ENCODE data around the gene UCK1.
"Not testable (repeated sequence)": the region's sequence is repeated elsewhere in the genome, so short reads cannot be mapped to it uniquely, and the experiment has no call there.

The UCK1 gene

DNA sequence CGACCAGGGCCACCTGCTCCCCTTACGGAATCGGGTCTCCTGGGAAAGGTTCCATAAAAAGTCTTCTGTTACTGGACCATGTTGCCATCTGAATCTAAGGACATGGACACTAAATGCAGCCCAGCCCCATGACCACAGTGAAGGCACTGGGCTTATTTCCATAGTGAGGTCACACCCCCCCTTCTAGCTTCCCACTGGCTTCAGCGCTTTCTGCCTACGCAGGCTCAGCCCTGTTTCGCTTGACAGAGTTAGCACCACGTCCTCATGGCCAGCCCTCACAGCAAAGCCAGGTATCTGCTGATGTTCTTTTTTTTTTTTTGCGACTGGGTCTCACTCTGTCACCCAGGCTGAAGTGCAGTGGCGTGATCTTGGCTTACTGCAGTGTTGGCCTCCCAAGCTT lies 14.1 kb downstream of the UCK1 start:
- H2AFZ ChIP-seq (ENCODE audit: low read length), result no peak overlapping the region
- no peaks in the 10 kb centered on the region for H4K20me1 ChIP-seq (ENCODE audit: insufficient read depth, low read length, poor library complexity, severe bottlenecking)
- peaks cover 49% of the 10 kb centered on the region; the same call in 1 of the 2 replicates for H3K36me3 ChIP-seq (ENCODE audit: insufficient read depth, low read length)
- TF ChIP-seq, protein P1, sequence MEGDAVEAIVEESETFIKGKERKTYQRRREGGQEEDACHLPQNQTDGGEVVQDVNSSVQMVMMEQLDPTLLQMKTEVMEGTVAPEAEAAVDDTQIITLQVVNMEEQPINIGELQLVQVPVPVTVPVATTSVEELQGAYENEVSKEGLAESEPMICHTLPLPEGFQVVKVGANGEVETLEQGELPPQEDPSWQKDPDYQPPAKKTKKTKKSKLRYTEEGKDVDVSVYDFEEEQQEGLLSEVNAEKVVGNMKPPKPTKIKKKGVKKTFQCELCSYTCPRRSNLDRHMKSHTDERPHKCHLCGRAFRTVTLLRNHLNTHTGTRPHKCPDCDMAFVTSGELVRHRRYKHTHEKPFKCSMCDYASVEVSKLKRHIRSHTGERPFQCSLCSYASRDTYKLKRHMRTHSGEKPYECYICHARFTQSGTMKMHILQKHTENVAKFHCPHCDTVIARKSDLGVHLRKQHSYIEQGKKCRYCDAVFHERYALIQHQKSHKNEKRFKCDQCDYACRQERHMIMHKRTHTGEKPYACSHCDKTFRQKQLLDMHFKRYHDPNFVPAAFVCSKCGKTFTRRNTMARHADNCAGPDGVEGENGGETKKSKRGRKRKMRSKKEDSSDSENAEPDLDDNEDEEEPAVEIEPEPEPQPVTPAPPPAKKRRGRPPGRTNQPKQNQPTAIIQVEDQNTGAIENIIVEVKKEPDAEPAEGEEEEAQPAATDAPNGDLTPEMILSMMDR (conservative IDR thresholded peaks at IDR 0.05; ENCODE audit: low read length), result no peak
- TF ChIP-seq EZH2phosphoT487 (IDR thresholded peaks at IDR 0.05; ENCODE audit: borderline replicate concordance), result no peak
- no peaks in the 10 kb centered on the region for H3K79me2 ChIP-seq (ENCODE audit: insufficient read depth, low read length)
- no peaks in the 10 kb centered on the region for H3K9me2 ChIP-seq (replicated peaks; ENCODE audit: low read depth, low read length)
- H3K9ac ChIP-seq (ENCODE audit: low read depth, low read length, poor library complexity, severe bottlenecking), result no peak overlapping the region
- no peak overlapping the region for H3K4me2 ChIP-seq (ENCODE audit: low read depth, low read length, poor library complexity, severe bottlenecking)
- H3K27me3 ChIP-seq (ENCODE audit: insufficient read depth, low read length, poor library complexity, severe bottlenecking), result no peaks in the 10 kb centered on the region
- no peaks in the 10 kb centered on the region for H3K9me3 ChIP-seq (ENCODE audit: insufficient read depth, low read depth, low read length)
- H3F3A ChIP-seq (ENCODE audit: low read depth), result no peaks in the 10 kb centered on the region
- H3K4me3 ChIP-seq (ENCODE audit: low read length, poor library complexity, severe bottlenecking), result no peak overlapping the region
- no peaks in the 10 kb centered on the region for H3K4me1 ChIP-seq (ENCODE audit: insufficient read depth, low read length, poor library complexity, severe bottlenecking)

DNA sequence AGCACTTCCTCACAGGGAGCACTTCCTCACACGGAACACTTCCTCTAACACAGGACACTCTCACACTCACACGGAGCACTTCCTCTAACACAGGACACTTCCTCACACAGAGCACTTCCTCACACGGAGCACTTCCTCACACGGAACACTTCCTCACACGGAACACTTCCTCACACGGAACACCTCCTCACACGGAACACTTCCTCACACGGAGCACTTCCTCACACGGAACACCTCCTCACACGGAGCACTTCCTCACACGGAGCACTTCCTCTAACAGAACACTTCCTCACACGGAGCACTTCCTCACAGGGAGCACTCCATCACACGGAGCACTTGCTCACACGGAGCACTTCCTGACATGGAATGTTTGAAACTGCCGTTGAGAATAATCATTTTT lies 15.0 kb downstream of the UCK1 start:
- TF ChIP-seq, protein P1 (conservative IDR thresholded peaks at IDR 0.05; ENCODE audit: low read length), result no peak
- no peak for TF ChIP-seq EZH2phosphoT487 (IDR thresholded peaks at IDR 0.05; ENCODE audit: borderline replicate concordance)
- H3K36me3 ChIP-seq (ENCODE audit: insufficient read depth, low read length), result peaks cover 52% of the 10 kb centered on the region; the same call in 1 of the 2 replicates

DNA sequence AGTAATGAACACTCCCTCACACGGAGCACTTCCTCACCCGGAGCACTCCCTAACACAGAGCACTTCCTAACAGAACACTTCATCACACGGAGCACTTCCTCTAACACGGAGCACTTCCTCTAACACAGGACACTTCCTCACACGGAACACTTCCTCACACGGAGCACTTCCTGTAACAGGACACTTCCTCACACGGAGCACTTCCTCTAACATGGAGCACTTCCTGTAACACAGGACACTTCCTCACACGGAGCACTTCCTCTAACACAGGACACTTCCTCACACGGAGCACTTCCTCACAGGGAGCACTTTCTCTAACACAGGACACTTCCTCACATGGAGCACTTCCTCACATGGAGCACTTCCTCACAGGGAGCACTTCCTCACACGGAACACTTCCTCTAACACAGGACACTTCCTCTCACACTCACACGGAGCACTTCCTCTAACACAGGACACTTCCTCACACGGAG lies 15.5 kb downstream of the UCK1 start:
- not testable (repeated sequence) for H3K9ac ChIP-seq (ENCODE audit: low read depth, low read length, poor library complexity, severe bottlenecking); H3F3A ChIP-seq (ENCODE audit: low read depth); H2AFZ ChIP-seq (ENCODE audit: low read length); H3K9me3 ChIP-seq (ENCODE audit: insufficient read depth, low read depth, low read length); H3K79me2 ChIP-seq (ENCODE audit: insufficient read depth, low read length); H3K4me3 ChIP-seq (ENCODE audit: low read length, poor library complexity, severe bottlenecking); H3K9me2 ChIP-seq (replicated peaks; ENCODE audit: low read depth, low read length); H3K27me3 ChIP-seq (ENCODE audit: insufficient read depth, low read length, poor library complexity, severe bottlenecking); H3K4me2 ChIP-seq (ENCODE audit: low read depth, low read length, poor library complexity, severe bottlenecking); H3K4me1 ChIP-seq (ENCODE audit: insufficient read depth, low read length, poor library complexity, severe bottlenecking); H4K20me1 ChIP-seq (ENCODE audit: insufficient read depth, low read length, poor library complexity, severe bottlenecking)
- peaks cover 55% of the 10 kb centered on the region; the same call in 1 of the 2 replicates for H3K36me3 ChIP-seq (ENCODE audit: insufficient read depth, low read length)

More for the DNA sequence above, 15.0 kb downstream of the UCK1 start:
- Histone ChIP-seq H3K4me1 (ENCODE audit: insufficient read depth, low read length, poor library complexity, severe bottlenecking) (no peaks in the 10 kb centered on the region), H3K9me2 (replicated peaks; ENCODE audit: low read depth, low read length) (no peaks in the 10 kb centered on the region), H3K4me3 (ENCODE audit: low read length, poor library complexity, severe bottlenecking) (no peak overlapping the region), H4K20me1 (ENCODE audit: insufficient read depth, low read length, poor library complexity, severe bottlenecking) (no peaks in the 10 kb centered on the region), H3F3A (ENCODE audit: low read depth) (no peaks in the 10 kb centered on the region), H3K4me2 (ENCODE audit: low read depth, low read length, poor library complexity, severe bottlenecking) (no peak overlapping the region), H3K9ac (ENCODE audit: low read depth, low read length, poor library complexity, severe bottlenecking) (no peak overlapping the region), H2AFZ (ENCODE audit: low read length) (no peak overlapping the region), H3K27me3 (ENCODE audit: insufficient read depth, low read length, poor library complexity, severe bottlenecking) (no peaks in the 10 kb centered on the region), H3K79me2 (ENCODE audit: insufficient read depth, low read length) (no peaks in the 10 kb centered on the region), H3K9me3 (ENCODE audit: insufficient read depth, low read depth, low read length) (no peaks in the 10 kb centered on the region)

DNA sequence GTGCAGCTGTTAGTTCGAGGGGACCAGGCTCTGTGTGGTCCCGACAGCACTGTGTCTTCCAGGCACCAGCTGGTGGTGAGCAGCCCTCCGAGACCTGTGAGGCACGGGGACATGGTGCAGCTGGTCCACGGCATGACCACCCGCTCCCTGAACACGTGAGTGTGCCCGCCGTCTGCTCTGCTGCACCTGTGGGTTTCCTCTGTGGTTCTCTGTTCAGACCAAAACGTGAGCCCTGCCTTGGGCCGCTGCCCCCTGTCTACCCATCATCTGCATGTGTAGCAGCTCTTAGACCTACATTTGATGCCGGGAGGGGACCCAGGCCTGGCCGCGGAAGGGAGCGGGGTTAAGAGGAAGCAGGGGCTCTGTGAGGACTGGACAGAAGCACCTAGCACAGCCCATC lies 17.9 kb downstream of the UCK1 start:
- Histone ChIP-seq H3K27me3 (ENCODE audit: insufficient read depth, low read length, poor library complexity, severe bottlenecking) (no peaks in the 10 kb centered on the region), H3K4me3 (ENCODE audit: low read length, poor library complexity, severe bottlenecking) (no peak overlapping the region), H3K9ac (ENCODE audit: low read depth, low read length, poor library complexity, severe bottlenecking) (no peak overlapping the region), H4K20me1 (ENCODE audit: insufficient read depth, low read length, poor library complexity, severe bottlenecking) (no peaks in the 10 kb centered on the region), H3K79me2 (ENCODE audit: insufficient read depth, low read length) (no peaks in the 10 kb centered on the region), H3K4me1 (ENCODE audit: insufficient read depth, low read length, poor library complexity, severe bottlenecking) (no peaks in the 10 kb centered on the region), H2AFZ (ENCODE audit: low read length) (no peak overlapping the region), H3F3A (ENCODE audit: low read depth) (no peaks in the 10 kb centered on the region), H3K36me3 (ENCODE audit: insufficient read depth, low read length) (peaks cover 41% of the 10 kb centered on the region; the same call in 1 of the 2 replicates), H3K4me2 (ENCODE audit: low read depth, low read length, poor library complexity, severe bottlenecking) (no peak overlapping the region), H3K9me3 (ENCODE audit: insufficient read depth, low read depth, low read length) (no peaks in the 10 kb centered on the region), H3K9me2 (replicated peaks; ENCODE audit: low read depth, low read length) (no peaks in the 10 kb centered on the region)
- TF ChIP-seq, protein P1 (conservative IDR thresholded peaks at IDR 0.05; ENCODE audit: low read length), result no peak
- no peak for TF ChIP-seq EZH2phosphoT487 (IDR thresholded peaks at IDR 0.05; ENCODE audit: borderline replicate concordance)
